CD4-positive, alpha-beta T cell treated with Interleukin-4 for 4 hours (primary cell): Measurements from ENCODE around the gene MSGN1.

Source experiments
- DNase-seq: peaks from one replicate; pipeline ENCODE4 v3.0.0-alpha.2; 2020

The MSGN1 gene

DNA sequence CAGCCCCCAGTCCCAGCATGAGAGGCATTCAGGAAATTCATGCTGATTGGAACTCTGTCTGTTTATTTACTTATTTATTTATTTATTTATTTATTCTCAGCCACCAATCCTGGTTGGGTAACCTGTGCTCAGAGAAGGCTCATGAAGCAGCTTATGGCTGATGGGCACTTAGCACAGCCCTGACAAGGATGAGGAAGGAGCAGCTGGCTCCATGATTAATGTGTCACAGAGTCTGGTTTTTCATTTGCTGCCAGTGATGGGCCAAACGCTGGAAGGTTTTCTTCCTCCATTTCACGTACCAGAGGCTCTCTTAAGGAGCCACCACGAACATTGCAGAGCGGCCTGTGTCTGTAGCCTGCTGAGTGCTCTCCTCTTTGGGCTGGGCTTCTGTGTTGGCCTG, 33.9 kb downstream of the MSGN1 start:
- DNase-seq = no peak

DNA sequence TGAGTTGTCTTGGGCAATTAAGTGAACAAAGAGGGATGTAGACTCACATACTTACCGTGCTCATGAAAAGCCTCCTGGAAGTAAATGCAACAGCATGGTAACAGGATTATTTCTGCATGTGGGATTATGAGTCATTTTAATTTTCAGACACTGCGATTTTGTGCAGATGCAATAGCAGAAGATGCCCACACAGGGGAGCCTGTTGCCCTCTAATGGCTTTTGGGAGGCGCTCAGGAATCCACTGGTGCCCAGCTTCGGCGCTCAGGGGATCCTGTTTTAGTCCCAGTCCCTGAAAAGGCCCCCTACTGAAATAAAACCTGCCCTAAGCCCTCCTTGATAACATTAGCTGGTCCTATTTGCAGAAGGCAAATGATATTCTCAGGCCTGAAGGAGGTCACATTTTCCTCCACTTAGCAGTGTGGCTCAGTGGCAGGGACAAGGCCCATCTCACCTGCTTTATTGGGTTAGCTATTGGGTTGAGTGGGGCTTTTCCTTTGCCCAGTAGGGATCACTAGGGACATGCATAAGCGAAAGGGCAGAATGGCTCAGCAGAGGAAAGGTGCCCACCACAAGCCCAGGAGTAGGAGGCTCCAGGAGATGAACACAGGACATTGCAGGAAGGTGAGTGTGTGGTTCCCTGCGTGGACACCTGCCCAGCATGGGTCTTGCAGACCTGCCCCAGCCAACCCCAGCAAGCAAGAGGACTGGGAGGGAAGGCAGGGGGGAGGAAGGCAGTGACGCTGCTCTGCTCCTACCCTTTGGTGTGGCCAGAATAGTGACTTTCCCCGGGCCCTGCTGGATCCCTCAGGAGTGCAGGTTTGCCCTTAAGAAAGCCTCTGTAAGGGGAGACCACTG, 35.7 kb downstream of the MSGN1 start:
- DNase-seq = peak; percentile 6

GRCh38 chr2:17853799-17854198, 37.5 kb downstream of the MSGN1 start:
- no peak for DNase-seq

DNA sequence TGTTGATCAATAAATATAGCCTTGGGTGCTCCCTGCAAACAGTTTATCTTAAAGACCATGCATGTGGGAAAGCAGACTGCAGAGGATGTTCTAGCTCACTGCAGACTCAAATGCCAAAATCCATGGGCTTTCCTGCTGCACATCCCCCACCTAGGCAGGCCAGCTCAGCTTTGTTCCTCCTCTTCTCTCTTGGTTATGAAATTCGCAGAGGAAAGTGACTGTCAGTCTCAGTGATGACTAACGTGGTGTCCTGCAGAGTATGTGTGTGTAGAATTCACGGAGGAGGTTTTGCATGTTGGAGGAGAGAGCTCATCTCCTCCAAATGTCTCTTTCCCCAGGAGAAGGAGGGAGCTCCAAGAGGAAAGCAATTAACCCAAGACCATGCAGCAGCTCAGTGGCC, 40.8 kb downstream of the MSGN1 start:
- no peak for DNase-seq

- DNase-seq = no peak
Observed at GRCh38 chr2:17858064-17858463, 41.8 kb downstream of the MSGN1 start.

DNA sequence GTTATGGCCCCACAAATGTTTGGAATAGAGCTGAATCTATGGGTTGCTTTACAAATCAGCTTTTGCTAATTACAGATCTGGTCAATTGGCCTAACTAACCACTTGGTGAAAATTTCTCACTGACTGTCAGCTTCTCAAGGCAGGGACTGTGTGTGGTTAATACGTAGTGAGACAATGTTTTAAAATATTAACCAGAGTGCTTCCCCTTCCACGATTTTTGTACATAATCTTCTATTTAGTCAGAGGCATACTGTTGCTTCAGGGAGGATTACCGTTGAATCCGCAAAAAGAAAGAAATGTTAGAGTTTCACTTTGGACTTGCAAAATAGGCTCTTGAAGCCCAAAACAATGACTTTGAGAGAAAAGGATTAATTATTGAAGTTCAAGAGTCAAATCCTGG, 47.3 kb downstream of the MSGN1 start:
- no peak for DNase-seq

DNA sequence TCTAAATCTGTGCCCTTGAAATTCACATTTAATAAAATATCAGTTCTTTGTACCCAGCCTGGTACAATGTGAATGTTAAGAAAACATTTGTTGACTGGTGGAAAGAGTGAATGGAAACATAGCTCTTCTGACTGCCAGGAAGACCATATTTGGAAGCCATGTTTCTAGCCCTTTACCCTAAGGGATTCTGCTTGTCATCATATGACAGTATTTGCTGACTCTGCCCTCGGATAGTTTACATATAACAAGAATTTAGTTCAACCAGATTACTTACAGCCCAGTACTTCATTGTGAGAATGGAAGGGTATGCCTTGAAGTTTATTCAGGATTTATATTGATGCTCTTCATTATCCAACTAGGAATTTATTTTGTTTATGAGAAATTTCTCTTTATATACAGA, 48.4 kb downstream of the MSGN1 start:
- no peak for DNase-seq

DNA sequence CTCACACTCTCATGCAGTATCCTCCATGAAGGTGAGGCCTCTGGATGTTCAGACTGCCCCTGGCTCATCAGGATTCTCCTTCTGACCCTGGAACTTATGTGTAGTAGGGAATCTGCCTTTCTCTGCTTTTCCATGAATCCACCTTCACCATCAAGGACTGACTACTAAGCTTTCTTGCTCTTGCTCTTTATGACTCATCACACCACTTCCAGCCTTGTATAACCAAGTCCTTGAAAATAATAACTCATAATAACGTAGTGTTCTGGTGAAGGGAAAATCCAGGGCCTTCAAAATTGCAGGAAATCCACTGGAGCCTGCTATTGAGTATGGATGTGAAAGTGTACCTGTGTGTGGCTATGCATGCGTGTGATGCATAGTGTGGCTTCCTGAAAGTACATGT, 50.9 kb downstream of the MSGN1 start:
- no peak for DNase-seq
